Gastroesophageal sphincter (tissue), 4 donors: ENCODE measurements around the gene ALS2. TPM values are rescaled to one million over a fixed set of nuclear protein-coding genes. Genes with fewer than 3 reads are reported as not detected.

Source experiments
- ATAC-seq: fragments of 150-250 bp; one replicate; pipeline ENCODE4 v1.9.1; 2016; ENCODE audit warnings: mild to moderate bottlenecking, moderate library complexity
- H3K27ac ChIP-seq, 4 donors: fragments of 200-600 bp; sonication (generic) in 3 of 4; 1 replicate in 3 of 4; 2 replicates in 1 of 4; pipeline ENCODE4 v1.5.1; 2016 to 2019
- H3K27me3 ChIP-seq: fragments of 200-600 bp; sonication (generic); one replicate; pipeline ENCODE4 v1.5.1; 2019
- H3K36me3 ChIP-seq, 2 donors: fragments of 200-600 bp; sonication (generic); one replicate each; pipeline ENCODE4 v1.5.1; 2019; ENCODE audit warnings: control low read depth in 1 of 2
- H3K4me1 ChIP-seq, 3 donors: fragments of 200-600 bp; sonication (generic); 1 replicate in 2 of 3; 2 replicates in 1 of 3; pipeline ENCODE4 v1.5.1; 2016 to 2019; ENCODE audit warnings: control low read depth in 2 of 3
- H3K4me3 ChIP-seq, 2 donors: fragments of 200-600 bp; sonication (generic); one replicate each; pipeline ENCODE4 v1.5.1; 2019; ENCODE audit warnings: mild to moderate bottlenecking in 1 of 2, moderate library complexity in 1 of 2
- H3K9me3 ChIP-seq, 3 donors: fragments of 200-600 bp; sonication (generic); one replicate each; pipeline ENCODE4 v1.5.1; 2017 to 2019; ENCODE audit warnings: control low read depth in 2 of 3
- CTCF ChIP-seq, 4 experiments: fragments of 200-600 bp in 2 of 4; fragments of 450-650 bp in 2 of 4; sonication (generic) in 1 of 4; IDR thresholded peaks; one replicate each; pipeline ENCODE4 v1.5.1; 2017 to 2019; ENCODE audit warnings: antibody characterized with exemption in 4 of 4, mild to moderate bottlenecking in 2 of 4, moderate library complexity in 2 of 4
- EP300 ChIP-seq: sonication (generic); formaldehyde crosslinking; IDR thresholded peaks from one replicate; pipeline ENCODE4 v1.6.1; 2017; ENCODE audit warnings: antibody characterized with exemption, mild to moderate bottlenecking
- POLR2A ChIP-seq, 2 donors: fragments of 450-650 bp; IDR thresholded peaks; one replicate each; pipeline ENCODE4 v1.6.1; 2017; ENCODE audit warnings: antibody characterized with exemption in 2 of 2, mild to moderate bottlenecking in 2 of 2, moderate library complexity in 1 of 2
- POLR2AphosphoS5 ChIP-seq: sonication (generic); formaldehyde crosslinking; IDR thresholded peaks from one replicate; pipeline ENCODE4 v1.6.1; 2017; ENCODE audit warnings: antibody characterized with exemption
- WGBS, 2 donors: methylation state at CpG; one replicate each; pipeline ENCODE4 v1.1.5; 2018; ENCODE audit warnings: low coverage in 1 of 2; 5-methylcytosine and 5-hydroxymethylcytosine counted together
- total RNA-seq, 4 donors: library from RNA; depleted of rRNA; stranded (reverse); fragments of >200 nt; gene quantifications; one replicate each; pipeline ENCODE4 v1.1.0, GENCODE V29; 2016

ALS2 gene
- total RNA-seq, 4 donors from 2014 or later: 15.2 to 26.7 (median 20.8) TPM

- peaks cover 3 to 93% of the 10 kb centered on the region in 2 donors for H3K36me3 ChIP-seq
- no peak for TF ChIP-seq EP300
- TF ChIP-seq POLR2AphosphoS5: no peak
- no peak for TF ChIP-seq CTCF (IDR thresholded peaks at IDR 0.05)
- TF ChIP-seq POLR2A (IDR thresholded peaks at IDR 0.05): no peak
- H3K4me1 ChIP-seq: no peaks in the 10 kb centered on the region
- 80 to 100% methylated on average over 1 of the region's 1 CpG for WGBS, 2 donors
- no peak overlapping the region for H3K27ac ChIP-seq
- H3K27me3 ChIP-seq: no peaks in the 10 kb centered on the region
- ATAC-seq: no peak
- no peaks in the 10 kb centered on the region for H3K9me3 ChIP-seq
- H3K4me3 ChIP-seq: no peak overlapping the region
These were observed 73.6 kb downstream of the ALS2 start for GRCh38 chr2:201707142-201707541.

- Histone ChIP-seq H3K4me3 (no peak overlapping the region), H3K27ac (no peak overlapping the region), H3K9me3 (no peaks in the 10 kb centered on the region), H3K36me3 (peaks cover 3 to 92% of the 10 kb centered on the region in 2 donors), H3K4me1 (no peaks in the 10 kb centered on the region), H3K27me3 (no peaks in the 10 kb centered on the region)
- TF ChIP-seq CTCF (IDR thresholded peaks at IDR 0.05) (no peak), POLR2A (IDR thresholded peaks at IDR 0.05) (no peak), POLR2AphosphoS5 (no peak), EP300 (no peak)
- ATAC-seq: no peak
- 84 to 88% methylated on average over 4 to 5 of the region's 5 CpGs for WGBS, 2 donors
These were observed 76.2 kb downstream of the ALS2 start for GRCh38 chr2:201704536-201704935.

GRCh38 chr2:201701646-201702045 lies 79.1 kb downstream of the ALS2 start:
- Histone ChIP-seq H3K27me3 (no peaks in the 10 kb centered on the region), H3K4me1 (peaks cover 0 to 15% (median 0%) of the 10 kb centered on the region in 3 donors), H3K27ac (no peak overlapping the region), H3K4me3 (no peak overlapping the region), H3K9me3 (no peaks in the 10 kb centered on the region), H3K36me3 (peaks cover 0 to 63% of the 10 kb centered on the region in 2 donors)
- TF ChIP-seq EP300 (no peak), POLR2A (IDR thresholded peaks at IDR 0.05) (no peak), POLR2AphosphoS5 (no peak), CTCF (IDR thresholded peaks at IDR 0.05) (no peak)
- WGBS, 2 donors: 95% methylated on average over 1 of the region's 1 CpG; no CpG with 5 or more reads in 1 of the 2 donors
- no peak for ATAC-seq

GRCh38 chr2:201699416-201699815 lies 81.3 kb downstream of the ALS2 start:
- no peak overlapping the region for H3K27ac ChIP-seq
- WGBS, 2 donors: 50 to 70% methylated on average over 1 of the region's 1 CpG
- H3K4me3 ChIP-seq: no peak overlapping the region
- no peaks in the 10 kb centered on the region for H3K9me3 ChIP-seq
- H3K36me3 ChIP-seq: peaks cover 0 to 41% of the 10 kb centered on the region in 2 donors
- no peak for ATAC-seq
- peaks cover 0 to 15% (median 0%) of the 10 kb centered on the region in 3 donors for H3K4me1 ChIP-seq
- no peaks in the 10 kb centered on the region for H3K27me3 ChIP-seq
- TF ChIP-seq POLR2A (IDR thresholded peaks at IDR 0.05): no peak
- no peak for TF ChIP-seq POLR2AphosphoS5
- TF ChIP-seq CTCF (IDR thresholded peaks at IDR 0.05): no peak
- TF ChIP-seq EP300: no peak

GRCh38 chr2:201698588-201699226 lies 82.0 kb downstream of the ALS2 start, which contains the start of gene MPP4:
Gene MPP4 (minus strand): TSS chr2:201698644. CDS start chr2:201693954, 4,690 bp downstream.
- Histone ChIP-seq H3K9me3 (no peaks in the 10 kb centered on the region), H3K4me1 (peaks cover 0 to 15% (median 0%) of the 10 kb centered on the region in 3 donors), H3K27me3 (no peaks in the 10 kb centered on the region), H3K27ac (peak within 1 kb of the TSS in 3 of 4 donors; percentile 5 to 30 (median 15)), H3K4me3 (no peak within 1 kb of the TSS), H3K36me3 (peaks cover 0 to 34% of the 10 kb centered on the region in 2 donors)
- ATAC-seq: no peak
- 41 to 46% methylated on average over 3 of the region's 3 CpGs for WGBS, 2 donors
- TF ChIP-seq CTCF (IDR thresholded peaks at IDR 0.05) (no peak), POLR2AphosphoS5 (no peak), POLR2A (IDR thresholded peaks at IDR 0.05) (no peak), EP300 (no peak)
